Caco-2 (cell line): ENCODE results near the gene CHST3. TPM values are rescaled to one million over a fixed set of nuclear protein-coding genes. Genes with fewer than 3 reads are reported as not detected.

Source experiments
- BruUV-seq: library from RNA; stranded (reverse); fragments of 400-500 nt; replicated peaks from 2 replicates; lab custom pipeline; 2021; lab: Mats Ljungman, UMichigan
- CTCF ChIA-PET: fragments of 300-600 bp; sonication (Branson Sonifier 250); formaldehyde crosslinking; loops from one replicate; lab custom pipeline; 2022; ENCODE audit warnings: antibody characterized with exemption; lab: Charles Lee
- POLR2A ChIA-PET: fragments of 300-600 bp; sonication (Branson Sonifier 250); formaldehyde crosslinking; loops from one replicate; lab custom pipeline; 2022; ENCODE audit warnings: antibody characterized with exemption; lab: Charles Lee
- DNase-seq, 2 experiments: peaks; one replicate each; pipeline versions ENCODE4 v3.0.0 to v3.0.0-alpha.2; 2020 to 2022
- H3K27me3 ChIP-seq: replicated peaks from 2 replicates; pipeline ENCODE4 v1.6.0; 2011; ENCODE audit warnings: low read length; ENCODE audit not compliant: control insufficient read depth, insufficient read depth
- H3K36me3 ChIP-seq: 2 replicates; pipeline ENCODE4 v1.5.1; 2011; ENCODE audit warnings: low read length; ENCODE audit not compliant: control insufficient read depth, insufficient read depth
- H3K4me1 ChIP-seq: fragments of 250-450 bp; sonication (Bioruptor Pico); 2 replicates; pipeline ENCODE4 v1.5.1; 2020; ENCODE audit warnings: mild to moderate bottlenecking
- H3K4me3 ChIP-seq: 2 replicates; pipeline ENCODE4 v1.5.1; 2011; ENCODE audit warnings: low read depth, mild to moderate bottlenecking, control low read depth, low read length
- H3K9me3 ChIP-seq: fragments of 250-450 bp; sonication (Bioruptor Pico); 2 replicates; pipeline ENCODE4 v1.5.1; 2020; ENCODE audit warnings: mild to moderate bottlenecking, moderate library complexity
- H3K27ac Mint-ChIP-seq: one replicate; pipeline ENCODE4 v1.8.0; 2022; ENCODE audit warnings: mixed read lengths; ENCODE audit not compliant: unreplicated experiment
- H3K27me3 Mint-ChIP-seq: one replicate; pipeline ENCODE4 v1.8.0; 2022; ENCODE audit warnings: mixed read lengths; ENCODE audit not compliant: insufficient read depth, unreplicated experiment
- H3K36me3 Mint-ChIP-seq: one replicate; pipeline ENCODE4 v1.8.0; 2022; ENCODE audit warnings: mild to moderate bottlenecking, mixed read lengths; ENCODE audit not compliant: insufficient read depth, unreplicated experiment
- H3K4me1 Mint-ChIP-seq: one replicate; pipeline ENCODE4 v1.8.0; 2022; ENCODE audit warnings: low read depth, mixed read lengths; ENCODE audit not compliant: unreplicated experiment
- H3K4me3 Mint-ChIP-seq: one replicate; pipeline ENCODE4 v1.8.0; 2022; ENCODE audit warnings: mild to moderate bottlenecking, moderate library complexity, mixed read lengths; ENCODE audit not compliant: unreplicated experiment
- H3K9me3 Mint-ChIP-seq: one replicate; pipeline ENCODE4 v1.8.0; 2022; ENCODE audit warnings: mixed read lengths; ENCODE audit not compliant: unreplicated experiment
- CTCF ChIP-seq, 2 experiments: fragments of 200-600 bp in 1 of 2; IDR thresholded peaks; 1 replicate in 1 of 2; 2 replicates in 1 of 2; pipeline versions ENCODE4 v1.5.1 to v1.8.0; 2011 to 2022; ENCODE audit warnings: antibody characterized with exemption in 1 of 2, control low read depth in 1 of 2, inconsistent platforms in 1 of 2, low read depth in 1 of 2, low read length in 1 of 2, mild to moderate bottlenecking in 1 of 2, moderate library complexity in 1 of 2; ENCODE audit not compliant: insufficient read depth in 1 of 2, severe bottlenecking in 1 of 2, unreplicated experiment in 1 of 2
- intact Hi-C: fragments of 100-400 bp; cut with micrococcal nuclease; formaldehyde crosslinking; loops from one replicate; pipeline ENCODE4 v1.10.0; 2022; ENCODE audit not compliant: unreplicated experiment
- total RNA-seq: library from RNA; stranded (reverse); gene quantifications from 2 replicates; pipeline ENCODE4 v1.2.3, GENCODE V29; 2022

Gene CHST3
- total RNA-seq, 1 experiment from 2014 or later, result 46.0 TPM

GRCh38 chr10:71931295-71931694 is 32.9 kb upstream of the CHST3 start:
- H3K4me1 Mint-ChIP-seq, result peaks cover 26% of the 10 kb centered on the region
- DNase-seq, result no peak
- H3K27ac Mint-ChIP-seq, result no peak overlapping the region
- peaks cover 20% of the 10 kb centered on the region for H3K9me3 Mint-ChIP-seq
- ChIA-PET POLR2A (no interaction called here), CTCF (no interaction called here)
- no peaks in the 10 kb centered on the region for H3K27me3 Mint-ChIP-seq
- Histone ChIP-seq H3K4me3 (no peak overlapping the region), H3K9me3 (peaks cover 15% of the 10 kb centered on the region; the same call in 1 of the 2 replicates), H3K36me3 (no peaks in the 10 kb centered on the region), H3K27me3 (no peaks in the 10 kb centered on the region), H3K4me1 (peaks cover 25% of the 10 kb centered on the region)
- TF ChIP-seq CTCF (IDR thresholded peaks at IDR 0.05; ENCODE audit: insufficient read depth in 1 of 2, low read depth in 1 of 2, low read length in 1 of 2, severe bottlenecking in 1 of 2, unreplicated experiment in 1 of 2), result no peak
- peaks cover 11% of the 10 kb centered on the region for H3K36me3 Mint-ChIP-seq
- intact Hi-C loops, result no loop called here
- BruUV-seq, result no TSS peak
- no peak overlapping the region for H3K4me3 Mint-ChIP-seq

GRCh38 chr10:71933651-71934050 is 30.5 kb upstream of the CHST3 start:
- Histone ChIP-seq H3K36me3 (no peaks in the 10 kb centered on the region), H3K4me1 (peaks cover 3% of the 10 kb centered on the region; the same call in 1 of the 2 replicates), H3K27me3 (no peaks in the 10 kb centered on the region), H3K9me3 (peaks cover 19% of the 10 kb centered on the region; the same call in 1 of the 2 replicates), H3K4me3 (no peak overlapping the region)
- peaks cover 11% of the 10 kb centered on the region for H3K36me3 Mint-ChIP-seq
- BruUV-seq, result no TSS peak
- ChIA-PET CTCF (no interaction called here), POLR2A (no interaction called here)
- DNase-seq, result no peak
- H3K4me3 Mint-ChIP-seq, result no peak overlapping the region
- H3K27ac Mint-ChIP-seq, result no peak overlapping the region
- TF ChIP-seq CTCF (IDR thresholded peaks at IDR 0.05; ENCODE audit: insufficient read depth in 1 of 2, low read depth in 1 of 2, low read length in 1 of 2, severe bottlenecking in 1 of 2, unreplicated experiment in 1 of 2), result no peak
- peaks cover 13% of the 10 kb centered on the region for H3K4me1 Mint-ChIP-seq
- intact Hi-C loops, result no loop called here
- H3K9me3 Mint-ChIP-seq, result peaks cover 33% of the 10 kb centered on the region
- H3K27me3 Mint-ChIP-seq, result no peaks in the 10 kb centered on the region

- H3K27me3 Mint-ChIP-seq, result no peaks in the 10 kb centered on the region
- H3K9me3 Mint-ChIP-seq, result peaks cover 46% of the 10 kb centered on the region
- Histone ChIP-seq H3K36me3 (no peaks in the 10 kb centered on the region), H3K4me1 (no peaks in the 10 kb centered on the region), H3K9me3 (peaks cover 14% of the 10 kb centered on the region; the same call in 1 of the 2 replicates), H3K4me3 (no peak overlapping the region), H3K27me3 (no peaks in the 10 kb centered on the region)
- ChIA-PET CTCF (interaction anchor here (0.6 kb wide), 1 partner anchor 389 kb away, joined by 3 read pairs; no protein-coding TSS in a partner anchor), POLR2A (no interaction called here)
- no peak overlapping the region for H3K4me3 Mint-ChIP-seq
- DNase-seq, result no peak
- H3K36me3 Mint-ChIP-seq, result peaks cover 5% of the 10 kb centered on the region
- no peak overlapping the region for H3K27ac Mint-ChIP-seq
- BruUV-seq, result no TSS peak
- H3K4me1 Mint-ChIP-seq, result peaks cover 5% of the 10 kb centered on the region
- intact Hi-C loops, result no loop called here
- TF ChIP-seq CTCF (IDR thresholded peaks at IDR 0.05; ENCODE audit: insufficient read depth in 1 of 2, low read depth in 1 of 2, low read length in 1 of 2, severe bottlenecking in 1 of 2, unreplicated experiment in 1 of 2), result no peak
These were observed 26.0 kb upstream of the CHST3 start for GRCh38 chr10:71938211-71938610.
